PC-9 (cell line): Measurements from ENCODE around the gene SRPK2. TPM values are rescaled to one million over a fixed set of nuclear protein-coding genes. Genes with fewer than 3 reads are reported as not detected.

Experiments used
- BruUV-seq: library from RNA; stranded (reverse); fragments of 400-500 nt; replicated peaks from 2 replicates; lab custom pipeline; 2021; lab: Mats Ljungman, UMichigan
- CTCF ChIA-PET: fragments of 300-600 bp; sonication (Branson Sonifier 250); formaldehyde crosslinking; loops from one replicate; lab custom pipeline; 2022; ENCODE audit warnings: antibody characterized with exemption; lab: Charles Lee
- POLR2A ChIA-PET: fragments of 300-600 bp; sonication (Branson Sonifier 250); formaldehyde crosslinking; loops from one replicate; lab custom pipeline; 2022; ENCODE audit warnings: antibody characterized with exemption; ENCODE audit not compliant: unreplicated experiment; lab: Charles Lee
- DNase-seq, 2 experiments: peaks; one replicate each; pipeline versions ENCODE4 v3.0.0 to v3.0.0-alpha.2; 2015 to 2022; ENCODE audit warnings: mixed read lengths in 1 of 2
- H2AFZ ChIP-seq: fragments of 200-600 bp; sonication (generic); 2 replicates; pipeline ENCODE4 v1.8.1; 2017; ENCODE audit warnings: antibody characterized with exemption
- H3F3A ChIP-seq: fragments of 200-600 bp; sonication (generic); 2 replicates; pipeline ENCODE4 v1.8.1; 2017; ENCODE audit warnings: antibody characterized with exemption, mild to moderate bottlenecking, low read depth; ENCODE audit not compliant: insufficient read depth
- H3K27ac ChIP-seq: fragments of 200-600 bp; sonication (generic); 2 replicates; pipeline ENCODE4 v1.6.1; 2016; ENCODE audit warnings: mixed run types
- H3K27me3 ChIP-seq: fragments of 200-600 bp; sonication (generic); 2 replicates; pipeline ENCODE4 v1.6.1; 2016; ENCODE audit warnings: low read depth, mixed run types; ENCODE audit not compliant: insufficient read depth
- H3K36me3 ChIP-seq: fragments of 200-600 bp; sonication (generic); 2 replicates; pipeline ENCODE4 v1.6.1; 2016; ENCODE audit warnings: low read depth, mixed run types
- H3K4me1 ChIP-seq: fragments of 200-600 bp; sonication (generic); replicated peaks from 2 replicates; pipeline ENCODE4 v1.6.1; 2016; ENCODE audit warnings: mixed run types; ENCODE audit not compliant: insufficient read depth
- H3K4me2 ChIP-seq: fragments of 200-600 bp; sonication (generic); 2 replicates; pipeline ENCODE4 v1.6.1; 2017; ENCODE audit warnings: mixed run types
- H3K4me3 ChIP-seq: fragments of 200-600 bp; sonication (generic); 2 replicates; pipeline ENCODE4 v1.6.1; 2016; ENCODE audit warnings: mixed run types
- H3K79me2 ChIP-seq: fragments of 200-600 bp; sonication (generic); 2 replicates; pipeline ENCODE4 v1.6.1; 2017; ENCODE audit warnings: low read depth, mixed run types
- H3K9me2 ChIP-seq: fragments of 200-600 bp; sonication (generic); 2 replicates; pipeline ENCODE4 v1.8.1; 2017; ENCODE audit warnings: mild to moderate bottlenecking; ENCODE audit not compliant: insufficient read depth
- H3K9me3 ChIP-seq: fragments of 200-600 bp; sonication (generic); 2 replicates; pipeline ENCODE4 v1.8.1; 2016; ENCODE audit warnings: low read depth; ENCODE audit not compliant: insufficient read depth
- H4K20me1 ChIP-seq: fragments of 200-600 bp; sonication (generic); 2 replicates; pipeline ENCODE4 v1.8.1; 2017; ENCODE audit not compliant: insufficient read depth
- EZH2 ChIP-seq: fragments of 200-600 bp; sonication (generic); IDR thresholded peaks from 2 replicates; pipeline ENCODE4 v1.8.0; 2017; ENCODE audit warnings: antibody characterized with exemption, low read depth
- intact Hi-C: fragments of 100-400 bp; cut with micrococcal nuclease; formaldehyde crosslinking; loops from one replicate; pipeline ENCODE4 v1.10.0; 2022; ENCODE audit not compliant: unreplicated experiment
- total RNA-seq: library from RNA; stranded (reverse); gene quantifications from 2 replicates; pipeline ENCODE4 v1.2.3, GENCODE V29; 2021
- TF ChIP-seq, protein P1 (sequence below): fragments of 200-600 bp; sonication (generic); conservative IDR thresholded peaks from 2 replicates; pipeline ENCODE4 v1.6.1; 2017; ENCODE audit warnings: mixed run types, antibody characterized with exemption, mild to moderate bottlenecking, moderate library complexity

The SRPK2 gene
- total RNA-seq, 1 experiment from 2014 or later: 60.6 TPM

DNA sequence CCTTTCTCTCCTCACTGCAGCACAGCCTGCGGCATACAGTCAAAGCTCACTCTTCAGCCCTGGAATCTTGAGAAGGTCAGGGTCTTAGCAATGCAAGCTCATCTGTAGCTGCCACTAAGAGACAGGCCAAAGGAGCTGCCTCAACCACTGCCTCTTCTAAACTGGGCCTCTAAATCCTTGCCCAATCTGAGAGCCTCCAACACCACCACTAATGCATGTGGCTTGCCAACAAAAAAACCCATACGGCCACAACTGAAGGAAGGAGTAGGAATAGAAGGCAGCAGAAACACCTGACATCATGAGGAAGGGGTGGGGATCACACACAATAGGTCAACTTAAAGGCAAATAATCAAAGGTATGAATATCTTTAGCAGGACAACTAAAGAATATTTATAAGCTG, 183.8 kb downstream of the SRPK2 start:
- 0 out of 2 replicates have a peak, but pooled peaks cover 6% of the 10 kb centered on the region for H3K79me2 ChIP-seq
- no peaks in the 10 kb centered on the region for H3K36me3 ChIP-seq
- CTCF ChIA-PET: no interaction called here
- no peaks in the 10 kb centered on the region for H3K9me3 ChIP-seq
- H3K4me1 ChIP-seq: no peaks in the 10 kb centered on the region
- DNase-seq: no peak
- H4K20me1 ChIP-seq: no peaks in the 10 kb centered on the region
- POLR2A ChIA-PET: no interaction called here
- H3K9me2 ChIP-seq: no peaks in the 10 kb centered on the region
- BruUV-seq: no TSS peak
- no peak overlapping the region for H3K4me3 ChIP-seq
- H3K4me2 ChIP-seq: no peak overlapping the region
- H3K27ac ChIP-seq: no peak overlapping the region
- TF ChIP-seq, protein P1, sequence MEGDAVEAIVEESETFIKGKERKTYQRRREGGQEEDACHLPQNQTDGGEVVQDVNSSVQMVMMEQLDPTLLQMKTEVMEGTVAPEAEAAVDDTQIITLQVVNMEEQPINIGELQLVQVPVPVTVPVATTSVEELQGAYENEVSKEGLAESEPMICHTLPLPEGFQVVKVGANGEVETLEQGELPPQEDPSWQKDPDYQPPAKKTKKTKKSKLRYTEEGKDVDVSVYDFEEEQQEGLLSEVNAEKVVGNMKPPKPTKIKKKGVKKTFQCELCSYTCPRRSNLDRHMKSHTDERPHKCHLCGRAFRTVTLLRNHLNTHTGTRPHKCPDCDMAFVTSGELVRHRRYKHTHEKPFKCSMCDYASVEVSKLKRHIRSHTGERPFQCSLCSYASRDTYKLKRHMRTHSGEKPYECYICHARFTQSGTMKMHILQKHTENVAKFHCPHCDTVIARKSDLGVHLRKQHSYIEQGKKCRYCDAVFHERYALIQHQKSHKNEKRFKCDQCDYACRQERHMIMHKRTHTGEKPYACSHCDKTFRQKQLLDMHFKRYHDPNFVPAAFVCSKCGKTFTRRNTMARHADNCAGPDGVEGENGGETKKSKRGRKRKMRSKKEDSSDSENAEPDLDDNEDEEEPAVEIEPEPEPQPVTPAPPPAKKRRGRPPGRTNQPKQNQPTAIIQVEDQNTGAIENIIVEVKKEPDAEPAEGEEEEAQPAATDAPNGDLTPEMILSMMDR: no peak
- no peak for TF ChIP-seq EZH2
- no peak overlapping the region for H2AFZ ChIP-seq
- H3K27me3 ChIP-seq: no peaks in the 10 kb centered on the region
- intact Hi-C loops: no loop called here
- no peaks in the 10 kb centered on the region for H3F3A ChIP-seq

DNA sequence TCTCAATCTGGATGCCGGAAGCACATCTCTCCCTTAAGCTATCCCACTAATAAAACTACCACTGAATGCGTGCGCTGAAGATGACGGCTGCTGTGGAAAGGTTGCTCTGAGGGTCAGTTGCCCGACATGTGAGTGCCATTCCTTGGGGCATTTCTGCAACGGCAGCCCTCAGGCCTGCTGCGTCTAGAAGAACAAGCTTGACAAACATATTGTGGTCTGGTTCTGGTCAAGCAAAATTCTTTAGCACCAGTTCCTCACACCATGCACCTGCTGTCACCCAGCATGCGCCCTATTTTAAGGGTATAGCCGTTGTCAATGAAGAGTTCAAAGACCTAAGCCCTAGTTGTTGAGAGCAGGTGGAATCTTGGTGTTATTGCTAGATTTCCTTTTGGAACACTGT, 184.2 kb downstream of the SRPK2 start:
- H3K36me3 ChIP-seq: no peaks in the 10 kb centered on the region
- intact Hi-C loops: no loop called here
- no peak overlapping the region for H3K4me3 ChIP-seq
- H3K27me3 ChIP-seq: no peaks in the 10 kb centered on the region
- no TSS peak for BruUV-seq
- TF ChIP-seq, protein P1: no peak
- no peak for TF ChIP-seq EZH2
- H3K4me1 ChIP-seq: no peaks in the 10 kb centered on the region
- no peaks in the 10 kb centered on the region for H3F3A ChIP-seq
- H3K9me2 ChIP-seq: no peaks in the 10 kb centered on the region
- 0 out of 2 replicates have a peak, but pooled peaks cover 6% of the 10 kb centered on the region for H3K79me2 ChIP-seq
- no peak for DNase-seq
- ChIA-PET CTCF (no interaction called here), POLR2A (interaction anchor here (0.6 kb wide), 1 partner anchor 830 kb away, joined by 7 read pairs; no protein-coding TSS in a partner anchor)
- H2AFZ ChIP-seq: no peak overlapping the region
- no peaks in the 10 kb centered on the region for H3K9me3 ChIP-seq
- no peak overlapping the region for H3K4me2 ChIP-seq
- no peaks in the 10 kb centered on the region for H4K20me1 ChIP-seq
- no peak overlapping the region for H3K27ac ChIP-seq

DNA sequence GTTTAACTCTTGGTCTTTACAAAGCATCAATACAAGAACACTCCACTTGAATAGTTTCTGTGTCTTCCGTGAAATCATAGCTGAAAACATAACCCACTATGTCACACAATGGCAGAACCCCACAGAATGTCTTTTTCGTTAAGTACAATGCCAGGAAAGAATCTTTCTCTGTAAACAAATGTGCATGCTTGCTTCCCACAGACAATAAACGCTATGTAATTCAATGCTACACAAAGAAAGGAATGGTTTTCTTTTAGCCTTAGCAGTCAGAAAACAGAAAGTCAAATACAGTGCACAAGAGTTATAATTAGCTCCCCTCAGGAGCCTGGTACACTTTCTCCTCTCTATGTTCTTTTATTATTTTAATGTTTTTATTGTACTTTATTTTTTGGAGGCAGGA, 186.1 kb downstream of the SRPK2 start:
- no peaks in the 10 kb centered on the region for H3K9me2 ChIP-seq
- no peak for TF ChIP-seq EZH2
- TF ChIP-seq, protein P1: no peak
- ChIA-PET POLR2A (no interaction called here), CTCF (no interaction called here)
- H4K20me1 ChIP-seq: no peaks in the 10 kb centered on the region
- H3K36me3 ChIP-seq: no peaks in the 10 kb centered on the region
- no peaks in the 10 kb centered on the region for H3K27me3 ChIP-seq
- no TSS peak for BruUV-seq
- H3K79me2 ChIP-seq: 0 out of 2 replicates have a peak, but pooled peaks cover 3% of the 10 kb centered on the region
- intact Hi-C loops: no loop called here
- no peak overlapping the region for H3K4me2 ChIP-seq
- no peaks in the 10 kb centered on the region for H3F3A ChIP-seq
- no peaks in the 10 kb centered on the region for H3K4me1 ChIP-seq
- H3K27ac ChIP-seq: no peak overlapping the region
- H3K4me3 ChIP-seq: no peak overlapping the region
- H3K9me3 ChIP-seq: no peaks in the 10 kb centered on the region
- H2AFZ ChIP-seq: no peak overlapping the region
- no peak for DNase-seq
